OCI-LY1 (cell line): ENCODE results near the gene ZNF3.

Experiments used
- H2AFZ ChIP-seq: fragments of 200-600 bp; sonication (generic), shearing (Covaris generic); 2 replicates; pipeline ENCODE4 v1.6.0; 2014; ENCODE audit warnings: antibody characterized with exemption, mild to moderate bottlenecking, low read length
- H3F3A ChIP-seq: fragments of 200-600 bp; sonication (generic), shearing (Covaris generic); 2 replicates; pipeline ENCODE4 v1.6.0; 2014; ENCODE audit warnings: mild to moderate bottlenecking, antibody characterized with exemption, low read length, moderate library complexity; ENCODE audit not compliant: insufficient read depth
- H3K27ac ChIP-seq: fragments of 200-600 bp; sonication (generic); 2 replicates; pipeline ENCODE4 v1.5.1; 2014; ENCODE audit warnings: low read length, mixed run types, mild to moderate bottlenecking, low read depth; ENCODE audit not compliant: poor library complexity, severe bottlenecking
- H3K27me3 ChIP-seq: fragments of 200-600 bp; sonication (generic); 2 replicates; pipeline ENCODE4 v1.6.0; 2014; ENCODE audit warnings: antibody characterized with exemption, mild to moderate bottlenecking, low read length, moderate library complexity; ENCODE audit not compliant: insufficient read depth
- H3K36me3 ChIP-seq: fragments of 200-600 bp; sonication (generic); 2 replicates; pipeline ENCODE4 v1.6.1; 2014; ENCODE audit warnings: mild to moderate bottlenecking, antibody characterized with exemption, low read length, moderate library complexity, mixed read lengths; ENCODE audit not compliant: insufficient read depth
- H3K4me1 ChIP-seq: fragments of 200-600 bp; sonication (generic); 2 replicates; pipeline ENCODE4 v1.5.1; 2014; ENCODE audit warnings: mild to moderate bottlenecking, low read length, moderate library complexity; ENCODE audit not compliant: insufficient read depth, severe bottlenecking
- H3K4me2 ChIP-seq: fragments of 200-600 bp; sonication (generic), shearing (Covaris generic); 2 replicates; pipeline ENCODE4 v1.6.1; 2014; ENCODE audit warnings: low read length
- H3K4me3 ChIP-seq: fragments of 200-600 bp; sonication (generic); 2 replicates; pipeline ENCODE4 v1.5.1; 2014; ENCODE audit warnings: low read length, low read depth, mild to moderate bottlenecking, mixed read lengths; ENCODE audit not compliant: poor library complexity, severe bottlenecking
- H3K79me2 ChIP-seq: fragments of 200-600 bp; shearing (Covaris generic); 2 replicates; pipeline ENCODE4 v1.6.1; 2016; ENCODE audit warnings: mixed run types, low read length, mixed read lengths; ENCODE audit not compliant: insufficient read depth
- H3K9ac ChIP-seq: fragments of 200-600 bp; sonication (generic), shearing (Covaris generic); 2 replicates; pipeline ENCODE4 v1.6.1; 2014; ENCODE audit warnings: mild to moderate bottlenecking, low read length, mixed read lengths
- H3K9me2 ChIP-seq: fragments of 200-600 bp; sonication (generic), shearing (Covaris generic); 2 replicates; pipeline ENCODE4 v1.6.1; 2014; ENCODE audit warnings: low read depth, mild to moderate bottlenecking, low read length, mixed read lengths
- H3K9me3 ChIP-seq: fragments of 200-600 bp; shearing (Covaris generic); 2 replicates; pipeline ENCODE4 v1.6.1; 2014; ENCODE audit warnings: low read length, mixed read lengths
- H4K20me1 ChIP-seq: fragments of 200-600 bp; sonication (generic), shearing (Covaris generic); 2 replicates; pipeline ENCODE4 v1.6.0; 2016; ENCODE audit warnings: mild to moderate bottlenecking, low read length; ENCODE audit not compliant: insufficient read depth
- EZH2 ChIP-seq: fragments of 200-600 bp; sonication (generic), shearing (Covaris generic); IDR thresholded peaks from 2 replicates; pipeline ENCODE4 v1.8.0; 2017; ENCODE audit warnings: borderline replicate concordance, mixed run types, mild to moderate bottlenecking, antibody characterized with exemption, low read length, moderate library complexity, mixed read lengths
- TF ChIP-seq, protein P1 (sequence below): fragments of 200-600 bp; sonication (generic), shearing (Covaris generic); IDR thresholded peaks from 2 replicates; pipeline ENCODE4 v1.5.1; 2017; ENCODE audit warnings: mild to moderate bottlenecking, antibody characterized with exemption, low read length, moderate library complexity, mixed read lengths

The ZNF3 gene

DNA sequence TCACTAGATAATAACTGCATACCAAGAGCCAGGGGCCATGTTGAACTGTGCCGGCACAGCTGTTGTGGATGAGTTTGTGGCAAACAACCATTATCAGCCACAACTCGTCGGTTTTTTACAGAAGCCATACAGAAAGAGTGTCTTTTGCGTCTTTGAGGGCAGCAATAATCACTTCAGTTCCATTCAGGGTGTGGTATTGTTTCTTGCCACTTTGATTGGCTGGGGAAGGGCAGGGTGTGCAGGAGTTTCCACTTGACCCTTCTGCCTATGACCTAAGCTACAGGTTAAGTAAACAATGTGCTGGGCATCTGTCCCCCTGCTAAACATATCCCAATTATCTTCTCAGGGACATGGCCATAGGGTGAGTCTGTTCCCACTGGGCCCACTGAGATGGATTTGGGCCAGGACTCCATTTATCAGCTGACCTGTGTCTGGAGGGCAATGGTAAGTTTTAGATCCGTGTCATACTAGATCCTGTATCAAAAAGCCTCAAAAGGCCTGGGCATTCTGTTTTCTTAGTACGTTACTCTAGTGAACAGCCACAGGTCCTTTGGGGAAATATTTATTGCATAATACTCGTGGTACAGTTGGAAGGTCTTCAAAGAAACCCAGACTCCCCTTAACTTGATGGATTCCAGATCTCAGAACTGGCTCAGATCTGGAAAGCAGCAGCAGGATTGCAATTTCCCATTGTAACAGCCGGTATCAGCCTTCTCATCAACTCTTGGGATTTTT is 15.9 kb downstream of the ZNF3 start:
- TF ChIP-seq EZH2 = no peak
- TF ChIP-seq, protein P1, sequence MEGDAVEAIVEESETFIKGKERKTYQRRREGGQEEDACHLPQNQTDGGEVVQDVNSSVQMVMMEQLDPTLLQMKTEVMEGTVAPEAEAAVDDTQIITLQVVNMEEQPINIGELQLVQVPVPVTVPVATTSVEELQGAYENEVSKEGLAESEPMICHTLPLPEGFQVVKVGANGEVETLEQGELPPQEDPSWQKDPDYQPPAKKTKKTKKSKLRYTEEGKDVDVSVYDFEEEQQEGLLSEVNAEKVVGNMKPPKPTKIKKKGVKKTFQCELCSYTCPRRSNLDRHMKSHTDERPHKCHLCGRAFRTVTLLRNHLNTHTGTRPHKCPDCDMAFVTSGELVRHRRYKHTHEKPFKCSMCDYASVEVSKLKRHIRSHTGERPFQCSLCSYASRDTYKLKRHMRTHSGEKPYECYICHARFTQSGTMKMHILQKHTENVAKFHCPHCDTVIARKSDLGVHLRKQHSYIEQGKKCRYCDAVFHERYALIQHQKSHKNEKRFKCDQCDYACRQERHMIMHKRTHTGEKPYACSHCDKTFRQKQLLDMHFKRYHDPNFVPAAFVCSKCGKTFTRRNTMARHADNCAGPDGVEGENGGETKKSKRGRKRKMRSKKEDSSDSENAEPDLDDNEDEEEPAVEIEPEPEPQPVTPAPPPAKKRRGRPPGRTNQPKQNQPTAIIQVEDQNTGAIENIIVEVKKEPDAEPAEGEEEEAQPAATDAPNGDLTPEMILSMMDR = no peak
- Histone ChIP-seq H3F3A (no peaks in the 10 kb centered on the region), H3K27ac (no peak overlapping the region), H4K20me1 (no peaks in the 10 kb centered on the region), H3K36me3 (peaks cover 71% of the 10 kb centered on the region), H3K9me2 (no peaks in the 10 kb centered on the region), H3K4me3 (no peak overlapping the region), H3K27me3 (no peaks in the 10 kb centered on the region), H3K79me2 (no peaks in the 10 kb centered on the region), H3K9me3 (peaks cover 11% of the 10 kb centered on the region), H2AFZ (no peak overlapping the region), H3K4me1 (no peaks in the 10 kb centered on the region), H3K4me2 (no peak overlapping the region), H3K9ac (no peak overlapping the region)

DNA sequence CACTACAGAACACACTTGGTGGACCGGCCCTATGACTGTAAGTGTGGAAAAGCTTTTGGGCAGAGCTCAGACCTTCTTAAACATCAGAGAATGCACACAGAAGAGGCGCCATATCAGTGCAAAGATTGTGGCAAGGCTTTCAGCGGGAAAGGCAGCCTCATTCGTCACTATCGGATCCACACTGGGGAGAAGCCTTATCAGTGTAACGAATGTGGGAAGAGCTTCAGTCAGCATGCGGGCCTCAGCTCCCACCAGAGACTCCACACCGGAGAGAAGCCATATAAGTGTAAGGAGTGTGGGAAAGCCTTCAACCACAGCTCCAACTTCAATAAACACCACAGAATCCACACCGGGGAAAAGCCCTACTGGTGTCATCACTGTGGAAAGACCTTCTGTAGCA is 17.4 kb downstream of the ZNF3 start:
- no peaks in the 10 kb centered on the region for H3K27me3 ChIP-seq
- no peaks in the 10 kb centered on the region for H4K20me1 ChIP-seq
- no peak overlapping the region for H3K4me3 ChIP-seq
- no peaks in the 10 kb centered on the region for H3F3A ChIP-seq
- no peaks in the 10 kb centered on the region for H3K9me3 ChIP-seq
- H3K9ac ChIP-seq = no peak overlapping the region
- H3K79me2 ChIP-seq = no peaks in the 10 kb centered on the region
- H3K36me3 ChIP-seq = peaks cover 67% of the 10 kb centered on the region
- no peak overlapping the region for H3K27ac ChIP-seq
- no peak overlapping the region for H2AFZ ChIP-seq
- no peak for TF ChIP-seq EZH2
- TF ChIP-seq, protein P1 = no peak
- H3K4me2 ChIP-seq = no peak overlapping the region
- peaks cover 5% of the 10 kb centered on the region for H3K4me1 ChIP-seq
- no peaks in the 10 kb centered on the region for H3K9me2 ChIP-seq

DNA sequence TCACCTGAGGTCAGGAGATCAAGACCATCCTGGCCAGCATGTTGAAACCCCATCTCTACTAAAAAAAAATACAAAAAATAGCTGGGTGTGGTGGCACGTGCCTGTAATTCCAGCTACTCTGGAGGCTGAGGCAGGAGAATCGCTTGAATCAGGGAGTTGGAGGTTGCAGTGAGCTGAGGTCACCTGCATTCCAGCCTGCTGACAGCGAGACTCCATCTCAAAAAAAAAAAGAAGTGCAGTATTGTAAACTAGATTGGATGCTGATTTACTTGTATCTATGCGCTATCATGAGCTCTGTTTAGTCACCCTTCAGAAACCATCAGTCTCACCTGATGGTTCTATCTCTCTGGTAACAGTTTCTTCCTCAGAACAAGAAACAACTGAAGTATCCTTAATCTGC is 18.1 kb downstream of the ZNF3 start:
- Histone ChIP-seq H3K79me2 (no peaks in the 10 kb centered on the region), H3F3A (no peaks in the 10 kb centered on the region), H4K20me1 (no peaks in the 10 kb centered on the region), H3K9me3 (no peaks in the 10 kb centered on the region), H3K4me3 (no peak overlapping the region), H3K4me1 (peaks cover 10% of the 10 kb centered on the region), H3K9me2 (no peaks in the 10 kb centered on the region), H3K36me3 (peaks cover 71% of the 10 kb centered on the region), H2AFZ (no peak overlapping the region), H3K27me3 (no peaks in the 10 kb centered on the region), H3K9ac (no peak overlapping the region), H3K4me2 (no peak overlapping the region), H3K27ac (no peak overlapping the region)
- no peak for TF ChIP-seq EZH2
